ENCODE measurements around the gene EPHA7.

Gene EPHA7

GRCh38 chr6:93416571-93417420, 2.6 kb downstream of the EPHA7 start (continued):
- TF ChIP-seq ZNF513 (tag by site-specific recombination; IDR thresholded peaks at IDR 0.05) (no peak), ZNF837 (tag by site-specific recombination; IDR thresholded peaks at IDR 0.05) (no peak), ZNF623 (tag by site-specific recombination; IDR thresholded peaks at IDR 0.05) (no peak), ZNF768 (tag by site-specific recombination; IDR thresholded peaks at IDR 0.05) (no peak), ZFHX2 (tag by site-specific recombination; conservative IDR thresholded peaks at IDR 0.05) (no peak), ZNF223 (tag by site-specific recombination; IDR thresholded peaks at IDR 0.05) (no peak), ZNF391 (tag by site-specific recombination; IDR thresholded peaks at IDR 0.05; ENCODE audit: borderline replicate concordance, low read depth) (no peak), ZNF626 (tag by site-specific recombination; IDR thresholded peaks at IDR 0.05) (no peak), ZNF18 (tag by site-specific recombination; IDR thresholded peaks at IDR 0.05) (no peak), ZNF214 (tag by site-specific recombination; IDR thresholded peaks at IDR 0.05; ENCODE audit: borderline replicate concordance) (no peak), ZNF658 (tag by site-specific recombination; IDR thresholded peaks at IDR 0.05) (no peak), ZNF707 (tag by site-specific recombination; IDR thresholded peaks at IDR 0.05) (no peak), ZNF660 (tag by site-specific recombination; IDR thresholded peaks at IDR 0.05) (no peak), ZNF624 (tag by site-specific recombination; IDR thresholded peaks at IDR 0.05) (no peak), SP2 (tag by site-specific recombination; IDR thresholded peaks at IDR 0.05) (peak; percentile 59), OSR2 (tag by site-specific recombination; IDR thresholded peaks at IDR 0.05) (no peak; the same call in 1 of the 2 replicates), ZNF311 (tag by site-specific recombination; IDR thresholded peaks at IDR 0.05; ENCODE audit: borderline replicate concordance) (no peak), ZNF529 (tag by site-specific recombination; IDR thresholded peaks at IDR 0.05; ENCODE audit: insufficient replicate concordance) (no peak), ZBTB1 (tag by site-specific recombination; IDR thresholded peaks at IDR 0.05) (no peak), ZNF211 (tag by site-specific recombination; IDR thresholded peaks at IDR 0.05; ENCODE audit: low read depth) (no peak), ZNF473 (tag by site-specific recombination; IDR thresholded peaks at IDR 0.05) (no peak), ZNF530 (tag by site-specific recombination; IDR thresholded peaks at IDR 0.05; ENCODE audit: low read depth) (no peak), ZBTB11 (tag by site-specific recombination; conservative IDR thresholded peaks at IDR 0.05; ENCODE audit: low read depth) (no peak; the same call in 1 of the 2 replicates), MEIS1 (CRISPR knock-in tag; IDR thresholded peaks at IDR 0.05; ENCODE audit: borderline replicate concordance) (no peak), ZNF302 (tag by site-specific recombination; IDR thresholded peaks at IDR 0.05; ENCODE audit: low read depth) (no peak), ZSCAN5A (tag by site-specific recombination; IDR thresholded peaks at IDR 0.05) (no peak), ZNF157 (tag by site-specific recombination; IDR thresholded peaks at IDR 0.05) (no peak), TSHZ1 (tag by site-specific recombination; IDR thresholded peaks at IDR 0.05; ENCODE audit: borderline replicate concordance) (no peak)
